HG03354 (cell line): ENCODE measurements around the gene RAB8A.
"Not testable (repeated sequence)": the region's sequence is repeated elsewhere in the genome, so short reads cannot be mapped to it uniquely, and the experiment has no call there.

ENCODE experiments used
- ATAC-seq: cut with Tn5 transposase; IDR thresholded peaks from one replicate; pipeline ENCODE4 v1.9.1; 2021; ENCODE audit warnings: mild to moderate bottlenecking; ENCODE audit not compliant: unreplicated experiment, poor library complexity, severe bottlenecking

RAB8A gene

GRCh38 chr19:16106121-16106520 is 5.6 kb upstream of the RAB8A start:
- ATAC-seq: no peak

GRCh38 chr19:16111909-16112752 is 442 bp downstream of the RAB8A start:
- no peak for ATAC-seq

GRCh38 chr19:16112778-16113177 is 1.1 kb downstream of the RAB8A start:
- ATAC-seq: no peak

- no peak for ATAC-seq
Measured at GRCh38 chr19:16113727-16114126, 2.0 kb downstream of the RAB8A start.

- ATAC-seq: no peak
Measured at GRCh38 chr19:16115301-16116039, 3.8 kb downstream of the RAB8A start.

GRCh38 chr19:16116067-16116466 is 4.4 kb downstream of the RAB8A start:
- no peak for ATAC-seq

- ATAC-seq: no peak
Measured at GRCh38 chr19:16117594-16118033, 5.9 kb downstream of the RAB8A start.

- peak; percentile 85 for ATAC-seq
Measured at GRCh38 chr19:16118489-16119033, 6.9 kb downstream of the RAB8A start.

- not testable (repeated sequence) for ATAC-seq
Measured at GRCh38 chr19:16119075-16119857, 7.6 kb downstream of the RAB8A start.

- no peak for ATAC-seq
Measured at GRCh38 chr19:16121141-16121540, 9.5 kb downstream of the RAB8A start.

- ATAC-seq: no peak
Measured at GRCh38 chr19:16121967-16122366, 10.3 kb downstream of the RAB8A start.

- ATAC-seq: no peak
Measured at GRCh38 chr19:16124953-16125352, 13.3 kb downstream of the RAB8A start.

GRCh38 chr19:16125737-16126495 is 14.2 kb downstream of the RAB8A start:
- no peak for ATAC-seq

GRCh38 chr19:16127080-16127479 is 15.4 kb downstream of the RAB8A start:
- no peak for ATAC-seq

GRCh38 chr19:16127776-16128371 is 16.2 kb downstream of the RAB8A start:
- no peak for ATAC-seq

GRCh38 chr19:16131648-16132047 is 20.0 kb downstream of the RAB8A start:
- no peak for ATAC-seq

- ATAC-seq: no peak
Measured at GRCh38 chr19:16133818-16134217, 22.1 kb downstream of the RAB8A start.

- ATAC-seq: no peak
Measured at GRCh38 chr19:16134510-16134909, 22.8 kb downstream of the RAB8A start.
